ENCODE results near the gene XIRP1.
A peak's percentile ranks its signal among the peaks of the same experiment; 100 is the strongest.

The XIRP1 gene

GRCh38 chr3:39216176-39216790 lies 23.9 kb upstream of the XIRP1 start:
- no peak for DNase-seq
- TF ChIP-seq GATA1 (IDR thresholded peaks at IDR 0.05; ENCODE audit: low read depth, low read length) (no peak), POLR2A (IDR thresholded peaks at IDR 0.05; ENCODE audit: low read length) (no peak)

DNA sequence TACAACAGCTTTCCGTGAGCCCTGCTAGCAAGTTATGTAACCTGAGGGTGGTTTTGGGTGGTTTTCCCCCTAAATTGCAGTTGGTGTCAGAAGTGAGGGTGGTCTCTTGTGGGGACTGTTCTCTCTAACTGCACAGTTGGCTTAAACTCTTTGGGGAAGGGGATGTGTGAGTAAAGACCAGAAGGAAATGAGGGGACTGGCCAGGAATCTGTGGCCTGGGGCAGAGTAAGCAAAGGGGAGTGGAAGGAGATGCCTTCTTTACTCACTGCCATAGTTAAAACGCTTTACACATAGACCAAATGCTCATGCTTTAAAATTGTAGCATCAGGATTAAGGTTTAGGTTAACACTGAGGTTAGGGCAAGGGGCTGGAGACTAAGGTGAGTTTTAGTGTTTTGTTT lies 21.2 kb upstream of the XIRP1 start:
- no peak for TF ChIP-seq GATA1 (IDR thresholded peaks at IDR 0.05; ENCODE audit: low read depth, low read length)
- DNase-seq, result no peak

- no peak for DNase-seq
- TF ChIP-seq POLR2A (IDR thresholded peaks at IDR 0.05; ENCODE audit: low read length) (no peak), GATA1 (IDR thresholded peaks at IDR 0.05; ENCODE audit: low read depth, low read length) (no peak)
Observed at GRCh38 chr3:39212665-39213064, 20.3 kb upstream of the XIRP1 start.

- no peak for DNase-seq
- TF ChIP-seq POLR2A (IDR thresholded peaks at IDR 0.05; ENCODE audit: low read length) (no peak), GATA1 (IDR thresholded peaks at IDR 0.05; ENCODE audit: low read depth, low read length) (no peak)
Observed at GRCh38 chr3:39211332-39212130, 19.1 kb upstream of the XIRP1 start.

DNA sequence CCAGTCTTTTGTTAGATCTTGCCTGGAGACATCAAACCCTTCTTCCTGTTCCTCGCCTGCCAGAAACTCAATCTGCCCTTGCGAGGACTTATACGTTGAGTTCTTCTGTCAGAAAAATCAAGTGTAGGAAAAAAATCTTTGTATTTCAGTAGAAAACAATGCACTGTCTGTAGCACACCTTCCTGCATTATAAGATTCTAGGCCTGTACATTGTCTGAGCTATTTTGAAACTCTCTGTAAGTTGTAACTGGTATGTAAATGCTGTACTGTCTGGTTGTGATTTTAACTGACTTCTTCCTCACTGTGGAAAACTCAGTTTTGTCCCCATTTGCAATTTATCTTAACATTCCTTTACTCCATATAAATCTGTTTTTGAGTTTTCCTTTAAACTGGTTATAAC lies 17.7 kb upstream of the XIRP1 start:
- no peak for TF ChIP-seq POLR2A (IDR thresholded peaks at IDR 0.05; ENCODE audit: low read length)
- TF ChIP-seq GATA1 (IDR thresholded peaks at IDR 0.05; ENCODE audit: low read depth, low read length), result no peak
- DNase-seq, result no peak

DNA sequence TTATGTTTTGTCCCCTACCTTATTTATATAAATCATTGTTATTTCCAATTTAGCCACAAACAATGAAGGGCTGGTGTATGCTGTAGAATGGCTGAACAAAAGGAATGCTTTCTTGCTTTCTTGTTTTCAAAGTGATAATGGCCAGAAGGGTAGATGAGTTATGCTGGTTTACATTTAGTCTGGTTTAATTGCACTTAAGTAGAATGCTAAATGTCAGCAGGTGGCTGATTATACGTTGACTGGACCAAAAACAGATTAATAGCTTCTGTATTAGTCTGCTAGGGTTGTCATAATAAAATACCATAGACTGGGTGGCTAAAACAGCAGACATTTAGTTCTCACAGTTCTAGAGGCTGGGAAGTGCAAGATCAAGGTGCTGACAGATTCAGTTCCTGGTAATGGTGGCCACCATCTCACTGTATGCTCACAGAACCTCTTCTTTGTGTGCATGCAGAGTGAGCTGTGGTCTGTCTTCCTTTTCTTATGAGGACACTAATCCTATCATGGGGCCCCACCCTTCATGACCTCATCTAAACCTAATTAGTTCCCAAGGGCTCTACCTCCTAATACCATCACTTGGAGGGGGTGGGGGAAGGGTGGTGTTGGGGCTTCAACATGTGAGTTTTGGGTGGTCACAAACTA lies 17.1 kb upstream of the XIRP1 start:
- DNase-seq, result no peak
- TF ChIP-seq GATA1 (IDR thresholded peaks at IDR 0.05; ENCODE audit: low read depth, low read length), result no peak
- no peak for TF ChIP-seq POLR2A (IDR thresholded peaks at IDR 0.05; ENCODE audit: low read length)

GRCh38 chr3:39208463-39209055 lies 16.2 kb upstream of the XIRP1 start:
- DNase-seq, result peak; percentile 27 to 54
- TF ChIP-seq POLR2A (IDR thresholded peaks at IDR 0.05; ENCODE audit: low read length) (no peak), GATA1 (IDR thresholded peaks at IDR 0.05; ENCODE audit: low read depth, low read length) (no peak)

DNA sequence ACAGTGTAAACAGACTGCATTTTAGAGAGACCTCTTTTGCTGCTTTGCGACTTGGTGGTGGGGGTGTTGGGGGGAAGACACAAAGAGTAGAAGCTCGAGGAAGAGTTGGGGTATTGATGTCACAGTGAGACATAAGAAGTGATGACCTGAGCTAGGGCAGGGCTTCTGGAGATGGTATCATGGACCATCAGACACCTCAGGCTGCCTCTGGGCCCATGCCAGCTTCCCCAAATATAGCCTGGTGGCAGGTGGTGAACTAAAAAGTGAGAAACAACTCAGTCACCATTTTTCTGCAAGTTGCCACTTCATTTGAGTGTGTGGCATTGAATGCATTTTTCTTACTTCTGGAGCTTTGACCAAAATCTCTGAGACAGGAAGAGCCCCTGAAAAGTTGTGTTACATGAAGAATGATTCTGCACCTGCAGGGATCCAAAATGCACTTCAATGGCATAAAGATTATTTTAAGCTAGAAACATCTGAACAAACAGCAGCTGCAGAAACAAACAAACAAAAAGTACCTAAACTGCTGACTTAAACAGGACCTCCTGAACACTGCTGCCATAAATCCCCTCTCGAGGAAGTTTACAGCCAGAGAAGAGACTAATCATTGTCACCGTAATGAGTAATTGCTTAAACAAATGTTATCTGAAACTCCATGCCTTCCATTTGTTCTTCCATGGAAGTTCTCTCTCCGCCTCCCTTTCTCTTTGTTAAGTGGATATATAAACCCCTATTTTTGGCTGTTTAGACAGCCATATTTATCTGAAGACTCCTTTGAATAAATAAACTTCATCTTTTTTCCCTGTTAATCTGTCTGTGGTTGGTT lies 15.2 kb upstream of the XIRP1 start:
- TF ChIP-seq GATA1 (IDR thresholded peaks at IDR 0.05; ENCODE audit: low read depth, low read length) (no peak), POLR2A (IDR thresholded peaks at IDR 0.05; ENCODE audit: low read length) (no peak)
- DNase-seq, result no peak

GRCh38 chr3:39205919-39206516 lies 13.6 kb upstream of the XIRP1 start:
- no peak for TF ChIP-seq GATA1 (IDR thresholded peaks at IDR 0.05; ENCODE audit: low read depth, low read length)
- no peak for DNase-seq

- no peak for TF ChIP-seq POLR2A (IDR thresholded peaks at IDR 0.05; ENCODE audit: low read length)
- no peak for TF ChIP-seq GATA1 (IDR thresholded peaks at IDR 0.05; ENCODE audit: low read depth, low read length)
- DNase-seq, result no peak
Observed at GRCh38 chr3:39205131-39205530, 12.7 kb upstream of the XIRP1 start.

GRCh38 chr3:39203860-39204259 lies 11.5 kb upstream of the XIRP1 start:
- no peak for DNase-seq
- no peak for TF ChIP-seq GATA1 (IDR thresholded peaks at IDR 0.05; ENCODE audit: low read depth, low read length)
- no peak for TF ChIP-seq POLR2A (IDR thresholded peaks at IDR 0.05; ENCODE audit: low read length)

- TF ChIP-seq GATA1 (IDR thresholded peaks at IDR 0.05; ENCODE audit: low read depth, low read length) (no peak), POLR2A (IDR thresholded peaks at IDR 0.05; ENCODE audit: low read length) (no peak)
- no peak for DNase-seq
Observed at GRCh38 chr3:39203402-39203801, 11.0 kb upstream of the XIRP1 start.

DNA sequence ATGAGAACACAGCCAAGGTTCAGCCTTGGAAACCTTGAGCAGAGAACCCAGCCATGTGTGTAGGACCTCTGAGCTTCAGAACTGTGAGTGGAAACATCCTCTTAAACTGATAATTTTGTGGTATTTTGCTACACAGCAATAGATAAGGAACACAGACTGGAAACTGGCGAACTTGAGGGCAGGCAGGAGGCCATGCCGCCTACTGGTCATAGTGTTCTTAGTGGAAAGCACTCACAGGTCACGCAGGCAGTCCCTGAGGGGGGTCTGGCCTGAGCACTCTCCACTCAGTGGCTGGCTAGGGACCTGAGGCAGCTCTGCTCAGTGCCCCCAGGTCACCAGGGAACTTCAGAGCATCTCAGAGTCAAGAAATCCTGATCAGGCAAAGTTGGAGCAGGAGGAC lies 9.7 kb upstream of the XIRP1 start:
- peak; percentile 38 to 62 for DNase-seq
- TF ChIP-seq POLR2A (IDR thresholded peaks at IDR 0.05; ENCODE audit: low read length) (no peak), GATA1 (IDR thresholded peaks at IDR 0.05; ENCODE audit: low read depth, low read length) (no peak)

All from erythroblast (primary cell).